ENCODE data around the gene GPC1. TPM values are rescaled to one million over a fixed set of nuclear protein-coding genes. Genes with fewer than 3 reads are reported as not detected.

The GPC1 gene
- total RNA-seq, 1 donor from 2014 or later = 252 TPM

DNA sequence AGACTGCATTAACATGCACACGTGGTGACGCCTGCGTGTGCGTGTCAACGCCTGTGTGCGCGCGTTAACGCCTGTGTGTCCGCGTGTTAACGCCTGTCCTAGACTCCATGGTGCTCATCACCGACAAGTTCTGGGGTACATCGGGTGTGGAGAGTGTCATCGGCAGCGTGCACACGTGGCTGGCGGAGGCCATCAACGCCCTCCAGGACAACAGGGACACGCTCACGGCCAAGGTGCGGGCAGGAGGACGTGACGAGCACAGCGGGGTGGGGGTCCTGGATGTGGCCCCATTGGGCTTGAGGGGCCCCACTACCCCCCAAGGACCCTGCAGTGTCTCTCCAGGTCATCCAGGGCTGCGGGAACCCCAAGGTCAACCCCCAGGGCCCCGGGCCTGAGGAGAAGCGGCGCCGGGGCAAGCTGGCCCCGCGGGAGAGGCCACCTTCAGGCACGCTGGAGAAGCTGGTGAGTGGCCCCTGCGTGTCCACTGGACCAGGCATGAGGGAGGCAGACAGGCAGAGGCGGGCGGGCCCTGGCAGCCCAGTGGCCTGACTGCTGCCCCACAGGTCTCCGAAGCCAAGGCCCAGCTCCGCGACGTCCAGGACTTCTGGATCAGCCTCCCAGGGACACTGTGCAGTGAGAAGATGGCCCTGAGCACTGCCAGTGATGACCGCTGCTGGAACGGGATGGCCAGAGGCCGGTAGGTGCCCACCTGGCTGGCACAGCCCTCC, 29.2 kb downstream of the GPC1 start:
- TF ChIP-seq, protein P1, sequence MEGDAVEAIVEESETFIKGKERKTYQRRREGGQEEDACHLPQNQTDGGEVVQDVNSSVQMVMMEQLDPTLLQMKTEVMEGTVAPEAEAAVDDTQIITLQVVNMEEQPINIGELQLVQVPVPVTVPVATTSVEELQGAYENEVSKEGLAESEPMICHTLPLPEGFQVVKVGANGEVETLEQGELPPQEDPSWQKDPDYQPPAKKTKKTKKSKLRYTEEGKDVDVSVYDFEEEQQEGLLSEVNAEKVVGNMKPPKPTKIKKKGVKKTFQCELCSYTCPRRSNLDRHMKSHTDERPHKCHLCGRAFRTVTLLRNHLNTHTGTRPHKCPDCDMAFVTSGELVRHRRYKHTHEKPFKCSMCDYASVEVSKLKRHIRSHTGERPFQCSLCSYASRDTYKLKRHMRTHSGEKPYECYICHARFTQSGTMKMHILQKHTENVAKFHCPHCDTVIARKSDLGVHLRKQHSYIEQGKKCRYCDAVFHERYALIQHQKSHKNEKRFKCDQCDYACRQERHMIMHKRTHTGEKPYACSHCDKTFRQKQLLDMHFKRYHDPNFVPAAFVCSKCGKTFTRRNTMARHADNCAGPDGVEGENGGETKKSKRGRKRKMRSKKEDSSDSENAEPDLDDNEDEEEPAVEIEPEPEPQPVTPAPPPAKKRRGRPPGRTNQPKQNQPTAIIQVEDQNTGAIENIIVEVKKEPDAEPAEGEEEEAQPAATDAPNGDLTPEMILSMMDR (IDR thresholded peaks at IDR 0.05; ENCODE audit: insufficient read depth, low read depth, low read length) = no peak
- no peak for TF ChIP-seq EZH2 (IDR thresholded peaks at IDR 0.05; ENCODE audit: insufficient read depth, low read length)
- no peak overlapping the region for H3K4me2 ChIP-seq (ENCODE audit: low read length)
- DNase-seq (ENCODE audit: low read depth) = no peak
- no peak overlapping the region for H2AFZ ChIP-seq (ENCODE audit: low read depth, low read length)
- Mint-ChIP-seq H3K36me3 (ENCODE audit: low read depth, unreplicated experiment) (no peaks in the 10 kb centered on the region), H3K4me1 (ENCODE audit: low read depth, unreplicated experiment) (peaks cover 5% of the 10 kb centered on the region), H3K9me3 (ENCODE audit: unreplicated experiment) (no peaks in the 10 kb centered on the region), H3K27me3 (ENCODE audit: low read depth, unreplicated experiment) (no peaks in the 10 kb centered on the region), H3K4me3 (ENCODE audit: unreplicated experiment) (no peak overlapping the region), H3K27ac (ENCODE audit: unreplicated experiment) (no peak overlapping the region)
- H3K27me3 ChIP-seq (ENCODE audit: insufficient read depth, low read length) = no peaks in the 10 kb centered on the region
- no peaks in the 10 kb centered on the region for H3K4me1 ChIP-seq (ENCODE audit: insufficient read depth, low read length)
- no peak overlapping the region for H3K4me3 ChIP-seq (ENCODE audit: insufficient read depth, low read depth, low read length)
- H3K9me3 ChIP-seq (ENCODE audit: insufficient read depth, low read depth, low read length) = no peaks in the 10 kb centered on the region
- H3K27ac ChIP-seq (ENCODE audit: low read depth, low read length) = no peak overlapping the region
- H3K9ac ChIP-seq (ENCODE audit: low read length) = no peak overlapping the region
- H3K79me2 ChIP-seq (ENCODE audit: insufficient read depth, low read length) = no peaks in the 10 kb centered on the region
- FAIRE-seq = no peak
- peaks cover 7% of the 10 kb centered on the region for H3K36me3 ChIP-seq (ENCODE audit: insufficient read depth, low read length)
- H4K20me1 ChIP-seq (ENCODE audit: insufficient read depth, low read length) = peaks cover 51% of the 10 kb centered on the region

DNA sequence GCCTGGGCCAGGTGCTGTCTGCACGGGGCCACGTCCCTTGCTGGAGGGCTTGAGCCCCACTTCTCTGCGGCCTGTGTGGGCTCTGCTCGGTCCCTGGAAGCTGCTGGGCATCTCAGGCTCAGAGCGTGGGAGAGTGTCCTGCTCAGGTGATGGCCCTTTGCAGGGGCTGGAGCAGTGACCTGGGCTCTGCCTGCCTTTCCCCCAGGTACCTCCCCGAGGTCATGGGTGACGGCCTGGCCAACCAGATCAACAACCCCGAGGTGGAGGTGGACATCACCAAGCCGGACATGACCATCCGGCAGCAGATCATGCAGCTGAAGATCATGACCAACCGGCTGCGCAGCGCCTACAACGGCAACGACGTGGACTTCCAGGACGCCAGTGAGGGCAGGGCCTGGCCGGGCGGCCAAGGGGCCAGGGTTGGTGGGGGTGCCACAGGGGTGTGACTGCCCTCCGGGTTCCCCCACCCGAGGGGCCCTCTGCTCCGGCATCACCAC, 29.9 kb downstream of the GPC1 start:
- H3K9me3 ChIP-seq (ENCODE audit: insufficient read depth, low read depth, low read length) = no peaks in the 10 kb centered on the region
- TF ChIP-seq, protein P1 (IDR thresholded peaks at IDR 0.05; ENCODE audit: insufficient read depth, low read depth, low read length) = no peak
- TF ChIP-seq EZH2 (IDR thresholded peaks at IDR 0.05; ENCODE audit: insufficient read depth, low read length) = no peak
- no peak overlapping the region for H2AFZ ChIP-seq (ENCODE audit: low read depth, low read length)
- no peaks in the 10 kb centered on the region for H3K79me2 ChIP-seq (ENCODE audit: insufficient read depth, low read length)
- H3K4me3 Mint-ChIP-seq (ENCODE audit: unreplicated experiment) = no peak overlapping the region
- H4K20me1 ChIP-seq (ENCODE audit: insufficient read depth, low read length) = peaks cover 47% of the 10 kb centered on the region
- no peak overlapping the region for H3K27ac ChIP-seq (ENCODE audit: low read depth, low read length)
- no peak overlapping the region for H3K9ac ChIP-seq (ENCODE audit: low read length)
- DNase-seq (ENCODE audit: low read depth) = no peak
- no peak overlapping the region for H3K27ac Mint-ChIP-seq (ENCODE audit: unreplicated experiment)
- no peaks in the 10 kb centered on the region for H3K27me3 ChIP-seq (ENCODE audit: insufficient read depth, low read length)
- no peaks in the 10 kb centered on the region for H3K27me3 Mint-ChIP-seq (ENCODE audit: low read depth, unreplicated experiment)
- peaks cover 3% of the 10 kb centered on the region for H3K9me3 Mint-ChIP-seq (ENCODE audit: unreplicated experiment)
- no peak overlapping the region for H3K4me2 ChIP-seq (ENCODE audit: low read length)
- H3K4me1 ChIP-seq (ENCODE audit: insufficient read depth, low read length) = no peaks in the 10 kb centered on the region
- peaks cover 6% of the 10 kb centered on the region for H3K4me1 Mint-ChIP-seq (ENCODE audit: low read depth, unreplicated experiment)
- no peak overlapping the region for H3K4me3 ChIP-seq (ENCODE audit: insufficient read depth, low read depth, low read length)
- no peaks in the 10 kb centered on the region for H3K36me3 Mint-ChIP-seq (ENCODE audit: low read depth, unreplicated experiment)
- peaks cover 7% of the 10 kb centered on the region for H3K36me3 ChIP-seq (ENCODE audit: insufficient read depth, low read length)
- no peak for FAIRE-seq

Measured in astrocyte (in vitro differentiated cells and primary cell).